Measurements from ENCODE around the gene NR2F6. TPM values are rescaled to one million over a fixed set of nuclear protein-coding genes. Genes with fewer than 3 reads are reported as not detected.
"Not testable (repeated sequence)": the region's sequence is repeated elsewhere in the genome, so short reads cannot be mapped to it uniquely, and the experiment has no call there.

Gene NR2F6
- total RNA-seq, 8 experiments from 2014 or later: 16.7 to 27.0 (median 19.5) TPM

GRCh38 chr19:17194608-17195007, 51.1 kb downstream of the NR2F6 start:
- ATAC-seq (replicated peaks in 6 of 8): no peak
- Histone ChIP-seq H3K4me1 (replicated peaks in 1 of 2) (no peaks in the 10 kb centered on the region), H3K4me3 (no peak overlapping the region), H3K27ac (no peak overlapping the region)
- WGBS, 10 experiments: 91 to 100% methylated on average over 2 to 11 of the region's 16 CpGs; no CpG with 5 or more reads in 8 of the 10 experiments
- in situ Hi-C loops (cut with MboI; ENCODE audit: low pct_unique_long_range_greater_than_20kb in 2 of 9, low sequenced_read_pairs in 9 of 9, unreplicated experiment in 9 of 9): no loop called here

GRCh38 chr19:17192751-17193150, 53.0 kb downstream of the NR2F6 start:
- Histone ChIP-seq H3K4me1 (replicated peaks in 1 of 2) (no peaks in the 10 kb centered on the region), H3K4me3 (no peak overlapping the region), H3K27ac (no peak overlapping the region)
- ATAC-seq (replicated peaks in 6 of 8): no peak
- WGBS, 10 experiments: 80 to 100% (median 97%) methylated on average over 2 to 6 of the region's 26 CpGs; no CpG with 5 or more reads in 6 of the 10 experiments
- in situ Hi-C loops (cut with MboI; ENCODE audit: low pct_unique_long_range_greater_than_20kb in 2 of 9, low sequenced_read_pairs in 9 of 9, unreplicated experiment in 9 of 9): no loop called here

- in situ Hi-C loops (cut with MboI; ENCODE audit: low pct_unique_long_range_greater_than_20kb in 2 of 9, low sequenced_read_pairs in 9 of 9, unreplicated experiment in 9 of 9); H3K27ac ChIP-seq; H3K4me3 ChIP-seq; ATAC-seq (replicated peaks in 6 of 8); H3K4me1 ChIP-seq (replicated peaks in 1 of 2): not testable (repeated sequence)
- 67 to 100% (median 100%) methylated on average over 2 to 4 of the region's 6 CpGs; no CpG with 5 or more reads in 4 of the 10 experiments for WGBS, 10 experiments
Observed at GRCh38 chr19:17191736-17192135, 54.0 kb downstream of the NR2F6 start.

GRCh38 chr19:17185590-17185989, 60.1 kb downstream of the NR2F6 start:
- in situ Hi-C loops (cut with MboI; ENCODE audit: low pct_unique_long_range_greater_than_20kb in 2 of 9, low sequenced_read_pairs in 9 of 9, unreplicated experiment in 9 of 9): no loop called here

GRCh38 chr19:17184371-17184841, 61.3 kb downstream of the NR2F6 start:
- WGBS, 10 experiments: 79 to 100% (median 95%) methylated on average over 2 to 7 of the region's 12 CpGs; no CpG with 5 or more reads in 3 of the 10 experiments
- H3K27ac ChIP-seq: peak overlapping the region in 1 of 2 donors; percentile 16
- ATAC-seq (replicated peaks in 6 of 8): peak in 5 of 8 experiments; percentile 27 to 81 (median 72)
- peaks cover 3% of the 10 kb centered on the region in 2 donors for H3K4me1 ChIP-seq (replicated peaks in 1 of 2)
- no peak overlapping the region for H3K4me3 ChIP-seq
- in situ Hi-C loops (cut with MboI; ENCODE audit: low pct_unique_long_range_greater_than_20kb in 2 of 9, low sequenced_read_pairs in 9 of 9, unreplicated experiment in 9 of 9): no loop called here

More at GRCh38 chr19:17185590-17185989, 60.1 kb downstream of the NR2F6 start:
- Histone ChIP-seq H3K4me1 (replicated peaks in 1 of 2) (peaks cover 2 to 3% of the 10 kb centered on the region in 2 donors), H3K4me3 (no peak overlapping the region), H3K27ac (no peak overlapping the region)
- ATAC-seq (replicated peaks in 6 of 8): no peak
- 80 to 100% (median 94%) methylated on average over 1 to 7 of the region's 8 CpGs; no CpG with 5 or more reads in 4 of the 10 experiments for WGBS, 10 experiments

GRCh38 chr19:17183858-17184321, 61.8 kb downstream of the NR2F6 start:
- Histone ChIP-seq H3K4me1 (replicated peaks in 1 of 2) (peaks cover 3% of the 10 kb centered on the region in 2 donors), H3K27ac (no peak overlapping the region), H3K4me3 (no peak overlapping the region)
- WGBS, 10 experiments: 84 to 90% (median 84%) methylated on average over 3 to 9 of the region's 11 CpGs; no CpG with 5 or more reads in 7 of the 10 experiments
- in situ Hi-C loops (cut with MboI; ENCODE audit: low pct_unique_long_range_greater_than_20kb in 2 of 9, low sequenced_read_pairs in 9 of 9, unreplicated experiment in 9 of 9): no loop called here
- peak in 5 of 8 experiments; percentile 40 to 85 (median 48) for ATAC-seq (replicated peaks in 6 of 8)

- in situ Hi-C loops (cut with MboI; ENCODE audit: low pct_unique_long_range_greater_than_20kb in 2 of 9, low sequenced_read_pairs in 9 of 9, unreplicated experiment in 9 of 9): no loop called here
- Histone ChIP-seq H3K27ac (no peak overlapping the region), H3K4me1 (replicated peaks in 1 of 2) (peaks cover 3% of the 10 kb centered on the region in 2 donors), H3K4me3 (no peak overlapping the region)
- no peak for ATAC-seq (replicated peaks in 6 of 8)
- 89 to 100% (median 95%) methylated on average over 1 to 8 of the region's 14 CpGs; no CpG with 5 or more reads in 4 of the 10 experiments for WGBS, 10 experiments
Observed at GRCh38 chr19:17183271-17183761, 62.4 kb downstream of the NR2F6 start.

Other genes starting within 250 kb of the NR2F6 start
- 1 to 10 TPM in 7 of 8 experiments, under 1 TPM in 1; 0.36 to 6.5 (median 3.6) TPM for gene CPAMD8, start 219.1 kb downstream of the NR2F6 start, total RNA-seq
- 10 to 100 TPM in 3 of 8 experiments, 1 to 10 TPM in 5; 3.4 to 14.8 (median 6.4) TPM for gene HAUS8, start 170.5 kb downstream of the NR2F6 start, total RNA-seq
- gene MYO9B, start 170.1 kb downstream of the NR2F6 start, total RNA-seq: 10 to 100 TPM; 16.4 to 43.5 (median 27.3) TPM
- 10 to 100 TPM; 14.7 to 31.0 (median 22.9) TPM for gene USE1, start 30.6 kb downstream of the NR2F6 start, total RNA-seq
- gene OCEL1, start 19.7 kb downstream of the NR2F6 start, total RNA-seq: 10 to 100 TPM in 3 of 8 experiments, 1 to 10 TPM in 5; 5.4 to 19.2 (median 9.5) TPM
- under 1 TPM in 7 of 8 experiments, not detected in 1; 0.07 to 0.59 (median 0.27) TPM for gene USHBP1, start 18.8 kb upstream of the NR2F6 start, total RNA-seq
- gene BABAM1, start 21.5 kb upstream of the NR2F6 start, total RNA-seq: 10 to 100 TPM; 50.6 to 91.4 (median 64.5) TPM
- 1 to 10 TPM in 6 of 8 experiments, under 1 TPM in 2; 0.46 to 2.9 (median 1.4) TPM for gene ANKLE1, start 36.0 kb upstream of the NR2F6 start, total RNA-seq
- gene ABHD8, start 57.5 kb upstream of the NR2F6 start, total RNA-seq: 10 to 100 TPM in 3 of 8 experiments, 1 to 10 TPM in 5; 6.2 to 16.2 (median 8.2) TPM
- gene MRPL34, start 60.0 kb upstream of the NR2F6 start, total RNA-seq: 10 to 100 TPM; 31.8 to 72.9 (median 50.1) TPM
- gene DDA1, start 63.6 kb upstream of the NR2F6 start, total RNA-seq: 10 to 100 TPM; 39.4 to 85.9 (median 67.4) TPM
- gene ANO8, start 88.9 kb upstream of the NR2F6 start, total RNA-seq: 10 to 100 TPM in 5 of 8 experiments, 1 to 10 TPM in 3; 1.3 to 18.0 (median 10.8) TPM
- gene GTPBP3, start 91.6 kb upstream of the NR2F6 start, total RNA-seq: 10 to 100 TPM in 7 of 8 experiments, 1 to 10 TPM in 1; 9.0 to 31.3 (median 17.0) TPM
- gene PLVAP, start 131.4 kb upstream of the NR2F6 start, total RNA-seq: 1 to 10 TPM in 1 of 8 experiments, under 1 TPM in 6, not detected in 1; 0.05 to 2.5 (median 0.27) TPM
- gene CCDC194, start 148.3 kb upstream of the NR2F6 start, total RNA-seq: 1 to 10 TPM in 1 of 8 experiments, under 1 TPM in 3, not detected in 4; 0.22 to 1.1 (median 0.39) TPM
- gene BST2, start 159.7 kb upstream of the NR2F6 start, total RNA-seq: 100 to 1,000 TPM in 1 of 8 experiments, 10 to 100 TPM in 5, 1 to 10 TPM in 2; 6.8 to 217 (median 31.0) TPM
- gene MVB12A, start 174.1 kb upstream of the NR2F6 start, total RNA-seq: 10 to 100 TPM; 23.2 to 52.3 (median 37.9) TPM
- gene TMEM221, start 202.7 kb upstream of the NR2F6 start, total RNA-seq: 1 to 10 TPM in 1 of 8 experiments, under 1 TPM in 6, not detected in 1; 0.23 to 1.7 (median 0.29) TPM
- not detected for gene NXNL1, start 215.0 kb upstream of the NR2F6 start, total RNA-seq
- 10 to 100 TPM in 5 of 8 experiments, 1 to 10 TPM in 3; 6.5 to 30.5 (median 10.5) TPM for gene SLC27A1, start 224.6 kb upstream of the NR2F6 start, total RNA-seq